HepG2 (cell line): ENCODE measurements around the gene MAN2A1. TPM values are rescaled to one million over a fixed set of nuclear protein-coding genes. Genes with fewer than 3 reads are reported as not detected.

ENCODE experiments used
- ATAD3A ChIP-seq: sonication (generic); formaldehyde crosslinking; IDR thresholded peaks from 2 replicates; pipeline ENCODE4 v1.4.0; 2020; ENCODE audit warnings: missing genetic modification reagents
- BCL3 ChIP-seq: sonication (generic); formaldehyde crosslinking; IDR thresholded peaks from 2 replicates; pipeline ENCODE4 v1.5.1; 2020; ENCODE audit warnings: mild to moderate bottlenecking, missing genetic modification reagents, moderate library complexity
- BHLHE40 ChIP-seq: IDR thresholded peaks from 2 replicates; pipeline ENCODE4 v1.6.1; 2011; ENCODE audit warnings: low read length, improper control_type of control experiment
- FOXK1 ChIP-seq: sonication (generic); formaldehyde crosslinking; IDR thresholded peaks from 2 replicates; pipeline ENCODE4 v1.4.0; 2020; ENCODE audit warnings: low read depth, missing genetic modification reagents, borderline replicate concordance
- KAT8 ChIP-seq: IDR thresholded peaks from 2 replicates; pipeline ENCODE4 v1.6.1; 2016; ENCODE audit warnings: missing genetic modification reagents, missing compliant biosample characterization
- KLF15 ChIP-seq: sonication (generic); formaldehyde crosslinking; IDR thresholded peaks from 2 replicates; pipeline ENCODE4 v1.8.1; 2023; ENCODE audit warnings: borderline replicate concordance, mild to moderate bottlenecking, inconsistent platforms, missing genetic modification reagents, mixed read lengths
- NFE2 ChIP-seq: sonication (generic); formaldehyde crosslinking; IDR thresholded peaks from 2 replicates; pipeline ENCODE4 v1.4.0; 2020; ENCODE audit warnings: missing genetic modification reagents
- RBM39 ChIP-seq: fragments of 200-400 bp; formaldehyde crosslinking; IDR thresholded peaks from one replicate; pipeline ENCODE4 v1.6.1; 2018; ENCODE audit warnings: antibody characterized with exemption, mild to moderate bottlenecking, low read depth, low read length; ENCODE audit not compliant: poor library complexity, severe bottlenecking
- TAF15 ChIP-seq: fragments of 200-400 bp; formaldehyde crosslinking; IDR thresholded peaks from one replicate; pipeline ENCODE4 v1.6.1; 2018; ENCODE audit warnings: mild to moderate bottlenecking, low read depth, low read length; ENCODE audit not compliant: poor library complexity, severe bottlenecking
- TFAP4 ChIP-seq: sonication (generic); IDR thresholded peaks from 2 replicates; pipeline ENCODE4 v1.6.1; 2016; ENCODE audit warnings: low read depth, borderline replicate concordance
- TRAFD1 ChIP-seq: sonication (generic); formaldehyde crosslinking; IDR thresholded peaks from 2 replicates; pipeline ENCODE4 v1.5.1; 2020; ENCODE audit warnings: missing genetic modification reagents, mild to moderate bottlenecking, borderline replicate concordance
- ZBTB33 ChIP-seq: sonication (generic); formaldehyde crosslinking; IDR thresholded peaks from 2 replicates; pipeline ENCODE4 v1.4.0; 2020; ENCODE audit warnings: missing genetic modification reagents
- ZBTB7B ChIP-seq: sonication (generic); formaldehyde crosslinking; IDR thresholded peaks from 2 replicates; pipeline ENCODE4 v1.4.0; 2020; ENCODE audit warnings: missing genetic modification reagents
- ZFP82 ChIP-seq: sonication (generic); formaldehyde crosslinking; IDR thresholded peaks from 2 replicates; pipeline ENCODE4 v1.5.1; 2020; ENCODE audit warnings: mild to moderate bottlenecking, missing genetic modification reagents, borderline replicate concordance
- ZNF350 ChIP-seq: sonication (generic); formaldehyde crosslinking; IDR thresholded peaks from 2 replicates; pipeline ENCODE4 v1.4.0; 2020; ENCODE audit warnings: mild to moderate bottlenecking, low read depth, missing genetic modification reagents, borderline replicate concordance
- ZNF430 ChIP-seq: sonication (generic); formaldehyde crosslinking; IDR thresholded peaks from 2 replicates; pipeline ENCODE4 v1.9.0; 2021; ENCODE audit warnings: mild to moderate bottlenecking, missing genetic modification reagents
- ZNF615 ChIP-seq: sonication (generic); formaldehyde crosslinking; IDR thresholded peaks from 2 replicates; pipeline ENCODE4 v1.5.0; 2020; ENCODE audit warnings: mild to moderate bottlenecking, missing genetic modification reagents, borderline replicate concordance
- ZNF619 ChIP-seq: sonication (generic); formaldehyde crosslinking; IDR thresholded peaks from 2 replicates; pipeline ENCODE4 v1.4.0; 2020; ENCODE audit warnings: mild to moderate bottlenecking, missing genetic modification reagents
- ZNF782 ChIP-seq: sonication (generic); formaldehyde crosslinking; IDR thresholded peaks from 2 replicates; pipeline ENCODE4 v1.4.0; 2020; ENCODE audit warnings: missing genetic modification reagents, mild to moderate bottlenecking, borderline replicate concordance
- polyA plus RNA-seq, 8 experiments: library from polyadenylated mRNA; depleted of rRNA in 3 of 8; stranded (reverse) in 7 of 8; unstranded in 1 of 8; fragments of >200 nt; fragmentation: Illumina TruSeq in 4 of 8; extraction: Trizol in 4 of 8; gene quantifications; 2 replicates each; pipeline versions ENCODE4 v1.2.1 to v1.2.3, GENCODE V29; 2011 to 2016; ENCODE audit warnings: low read depth in 4 of 8, missing spikeins in 1 of 8, mixed read lengths in 1 of 8; ENCODE audit not compliant: insufficient read depth in 1 of 8
- total RNA-seq, 5 experiments: library from RNA; depleted of rRNA; stranded (reverse); fragments of >200 nt; fragmentation: Illumina TruSeq; extraction: Trizol; gene quantifications; 2 replicates each; pipeline ENCODE4 v1.2.3, GENCODE V29; 2016; ENCODE audit warnings: low read depth in 1 of 5
- TF ChIP-seq, protein P1 (sequence below): sonication (generic); formaldehyde crosslinking; IDR thresholded peaks from 2 replicates; pipeline ENCODE4 v1.5.1; 2020; ENCODE audit warnings: mild to moderate bottlenecking, missing genetic modification reagents, borderline replicate concordance

MAN2A1 gene
- total and polyA plus RNA-seq, 2 of the 13 experiments (the other 11 are each of a cell fraction or from before 2014, with no cell fraction given): 56.2 to 80.5 TPM

DNA sequence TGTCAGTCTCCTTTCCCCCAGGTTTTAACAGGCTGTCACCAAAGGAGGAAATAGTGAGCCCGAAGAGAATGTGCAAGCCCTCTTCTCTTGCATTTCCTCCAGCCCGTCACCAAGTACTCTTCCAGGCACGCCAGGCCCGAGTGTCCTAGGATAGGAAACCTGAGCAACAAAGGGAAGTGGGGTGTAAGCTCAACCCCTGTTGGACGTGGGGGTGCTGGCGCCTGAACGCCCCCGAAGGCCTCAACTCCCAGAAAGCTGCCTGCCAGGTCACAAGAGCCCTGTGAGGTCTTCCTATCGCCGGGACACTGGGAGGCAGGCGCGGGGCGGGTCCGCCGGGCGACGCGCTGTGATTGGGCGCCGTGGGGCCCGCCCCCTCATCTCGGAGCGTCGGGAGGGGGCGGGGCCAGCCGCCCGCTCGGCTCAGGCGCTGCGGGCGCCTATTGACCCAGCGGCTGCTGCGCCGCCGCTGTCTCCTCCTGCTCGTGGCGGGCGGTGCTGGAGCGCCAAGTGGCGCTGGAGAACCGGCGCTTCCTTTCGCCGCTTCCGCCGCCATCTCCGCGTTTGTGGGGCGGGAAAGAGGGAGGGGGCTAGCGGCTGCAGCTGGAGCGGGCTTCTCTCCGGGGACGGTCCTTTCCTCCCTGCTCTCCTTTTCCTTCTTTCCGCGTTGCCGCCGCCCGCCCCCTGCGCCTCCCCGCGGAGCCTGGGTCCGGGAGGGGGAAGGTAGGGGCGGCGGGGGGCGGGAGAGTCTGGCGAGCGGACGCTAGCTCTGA, 572 bp upstream of the MAN2A1 start (continued):
- TF ChIP-seq ZBTB33: peak; percentile 22; the same call in 1 of the 2 replicates
- TF ChIP-seq TFAP4: peak; percentile 34; the same call in 1 of the 2 replicates
- peak; percentile 19; the same call in 1 of the 2 replicates for TF ChIP-seq KLF15
- peak; percentile 16; the same call in 1 of the 2 replicates for TF ChIP-seq BHLHE40
- peak; percentile 64; the same call in 1 of the 2 replicates for TF ChIP-seq ZFP82 (CRISPR knock-in tag)
- TF ChIP-seq NFE2 (CRISPR knock-in tag): no peak
- no peak for TF ChIP-seq FOXK1 (CRISPR knock-in tag)
- TF ChIP-seq ZNF350: peak; percentile 87
- TF ChIP-seq ZNF782 (CRISPR knock-in tag): no peak
- 0 out of 2 replicates have a peak, but pooled peaks have one; percentile 28 for TF ChIP-seq ATAD3A (CRISPR knock-in tag)
- peak; percentile 66 for TF ChIP-seq KAT8 (CRISPR knock-in tag)
- TF ChIP-seq ZNF430: peak; percentile 35; the same call in 1 of the 2 replicates
- TF ChIP-seq TRAFD1 (CRISPR knock-in tag): no peak
- TF ChIP-seq RBM39: peak; percentile 11
- TF ChIP-seq, protein P1, sequence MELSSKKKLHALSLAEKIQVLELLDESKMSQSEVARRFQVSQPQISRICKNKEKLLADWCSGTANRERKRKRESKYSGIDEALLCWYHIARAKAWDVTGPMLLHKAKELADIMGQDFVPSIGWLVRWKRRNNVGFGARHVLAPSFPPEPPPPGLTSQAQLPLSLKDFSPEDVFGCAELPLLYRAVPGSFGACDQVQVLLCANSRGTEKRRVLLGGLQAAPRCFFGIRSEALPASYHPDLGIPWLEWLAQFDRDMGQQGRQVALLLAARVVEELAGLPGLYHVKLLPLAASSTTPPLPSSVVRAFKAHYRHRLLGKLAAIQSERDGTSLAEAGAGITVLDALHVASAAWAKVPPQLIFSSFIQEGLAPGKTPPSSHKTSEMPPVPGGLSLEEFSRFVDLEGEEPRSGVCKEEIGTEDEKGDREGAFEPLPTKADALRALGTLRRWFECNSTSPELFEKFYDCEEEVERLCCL: no peak
- TF ChIP-seq TAF15: peak; percentile 57
- TF ChIP-seq ZBTB7B: peak; percentile 54; the same call in 1 of the 2 replicates
- TF ChIP-seq ZNF619 (CRISPR knock-in tag): peak; percentile 72; the same call in 1 of the 2 replicates
- no peak for TF ChIP-seq ZNF615
- TF ChIP-seq BCL3 (CRISPR knock-in tag): peak; percentile 11; the same call in 1 of the 2 replicates
